ENCODE data around the gene KRT71. TPM values are rescaled to one million over a fixed set of nuclear protein-coding genes. Genes with fewer than 3 reads are reported as not detected.

Gene KRT71
- total RNA-seq, 1 donor from 2014 or later, result not detected

DNA sequence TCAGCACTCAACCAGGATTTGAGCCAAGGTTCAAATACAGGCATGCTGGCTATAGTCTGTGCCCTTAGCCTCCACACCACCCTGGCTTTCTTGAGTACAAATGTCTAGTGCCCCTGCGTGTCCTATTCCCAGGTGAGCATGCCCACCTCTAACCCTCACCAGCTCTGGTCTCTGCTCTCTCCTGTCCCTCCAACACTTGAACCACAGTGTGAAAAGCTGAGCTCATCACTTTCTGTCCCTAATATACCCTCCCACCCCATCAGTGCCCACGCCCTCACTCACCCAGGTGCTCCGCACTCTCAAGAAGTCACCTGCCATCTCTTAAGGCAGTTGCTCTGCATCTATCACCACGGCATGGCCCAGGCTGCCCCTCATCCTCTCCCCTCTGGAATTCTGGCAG lies 7.0 kb upstream of the KRT71 start:
- Mint-ChIP-seq H3K9me3 (ENCODE audit: low read depth) (no peaks in the 10 kb centered on the region), H3K27me3 (peaks cover 48% of the 10 kb centered on the region), H3K27ac (no peak overlapping the region), H3K4me1 (ENCODE audit: low read depth) (no peaks in the 10 kb centered on the region), H3K4me3 (ENCODE audit: low read depth) (no peak overlapping the region), H3K36me3 (ENCODE audit: insufficient read depth) (no peaks in the 10 kb centered on the region)
- TF ChIP-seq, protein P1, sequence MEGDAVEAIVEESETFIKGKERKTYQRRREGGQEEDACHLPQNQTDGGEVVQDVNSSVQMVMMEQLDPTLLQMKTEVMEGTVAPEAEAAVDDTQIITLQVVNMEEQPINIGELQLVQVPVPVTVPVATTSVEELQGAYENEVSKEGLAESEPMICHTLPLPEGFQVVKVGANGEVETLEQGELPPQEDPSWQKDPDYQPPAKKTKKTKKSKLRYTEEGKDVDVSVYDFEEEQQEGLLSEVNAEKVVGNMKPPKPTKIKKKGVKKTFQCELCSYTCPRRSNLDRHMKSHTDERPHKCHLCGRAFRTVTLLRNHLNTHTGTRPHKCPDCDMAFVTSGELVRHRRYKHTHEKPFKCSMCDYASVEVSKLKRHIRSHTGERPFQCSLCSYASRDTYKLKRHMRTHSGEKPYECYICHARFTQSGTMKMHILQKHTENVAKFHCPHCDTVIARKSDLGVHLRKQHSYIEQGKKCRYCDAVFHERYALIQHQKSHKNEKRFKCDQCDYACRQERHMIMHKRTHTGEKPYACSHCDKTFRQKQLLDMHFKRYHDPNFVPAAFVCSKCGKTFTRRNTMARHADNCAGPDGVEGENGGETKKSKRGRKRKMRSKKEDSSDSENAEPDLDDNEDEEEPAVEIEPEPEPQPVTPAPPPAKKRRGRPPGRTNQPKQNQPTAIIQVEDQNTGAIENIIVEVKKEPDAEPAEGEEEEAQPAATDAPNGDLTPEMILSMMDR (IDR thresholded peaks at IDR 0.05; ENCODE audit: unreplicated experiment), result no peak
- DNase-seq (ENCODE audit: low spot score, unreplicated experiment), result no peak

DNA sequence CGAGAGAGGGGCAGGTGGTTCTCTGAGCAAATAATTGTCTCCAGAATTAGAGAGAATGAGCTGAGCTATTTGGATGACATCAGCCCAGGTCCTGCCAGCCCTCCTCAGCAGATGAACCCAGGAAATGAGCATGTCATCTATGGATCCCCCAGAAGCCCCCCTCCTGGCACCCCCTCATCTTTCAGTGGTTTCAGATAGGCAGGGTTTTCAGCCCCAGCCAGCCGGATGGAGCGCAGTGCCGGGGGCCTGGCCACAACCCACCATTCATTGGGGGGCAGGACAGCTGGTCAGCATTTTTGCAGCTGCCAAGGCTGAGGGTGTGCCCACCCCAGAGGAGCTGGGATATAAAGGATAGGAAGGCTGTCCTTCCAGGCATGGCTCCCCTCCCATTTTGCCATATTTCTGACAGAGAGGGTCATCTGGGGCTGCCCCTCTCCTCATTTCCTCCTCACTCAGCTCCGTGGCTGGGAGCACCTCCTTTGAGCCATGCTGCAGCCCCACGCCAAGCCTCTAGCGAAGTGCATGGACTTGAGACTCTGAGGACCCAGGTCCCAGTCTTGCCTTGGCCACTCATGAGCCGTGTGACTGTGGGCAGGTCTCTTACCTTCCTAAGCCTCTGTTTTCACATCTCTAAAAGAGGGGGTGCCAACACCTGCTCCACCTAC lies 6.0 kb upstream of the KRT71 start:
- TF ChIP-seq, protein P1 (IDR thresholded peaks at IDR 0.05; ENCODE audit: unreplicated experiment), result no peak
- Mint-ChIP-seq H3K27me3 (peaks cover 47% of the 10 kb centered on the region), H3K36me3 (ENCODE audit: insufficient read depth) (no peaks in the 10 kb centered on the region), H3K4me3 (ENCODE audit: low read depth) (no peak overlapping the region), H3K9me3 (ENCODE audit: low read depth) (no peaks in the 10 kb centered on the region), H3K4me1 (ENCODE audit: low read depth) (no peaks in the 10 kb centered on the region), H3K27ac (no peak overlapping the region)
- no peak for DNase-seq (ENCODE audit: low spot score, unreplicated experiment)

DNA sequence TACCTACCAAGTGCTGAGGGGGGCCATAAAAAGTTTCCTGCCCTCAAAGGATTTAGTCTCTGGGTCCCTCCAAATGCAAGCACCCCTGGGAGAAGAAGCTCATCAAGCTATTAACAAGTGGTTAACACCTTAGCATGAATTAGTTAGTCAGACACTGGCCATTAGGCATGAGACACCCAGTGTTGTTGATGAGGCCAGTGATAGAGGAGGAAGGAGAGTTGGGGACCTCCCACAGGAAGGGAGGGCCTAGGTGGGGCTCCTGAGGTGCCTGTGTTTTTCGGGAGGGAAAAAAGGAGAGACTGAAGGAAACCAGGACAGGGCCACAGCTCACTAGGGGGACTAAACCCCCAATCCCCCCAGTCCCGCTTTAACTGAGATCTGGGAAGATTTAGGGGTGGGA lies 4.5 kb upstream of the KRT71 start:
- DNase-seq (ENCODE audit: low spot score, unreplicated experiment), result no peak
- no peaks in the 10 kb centered on the region for H3K36me3 Mint-ChIP-seq (ENCODE audit: insufficient read depth)
- H3K27me3 Mint-ChIP-seq, result peaks cover 55% of the 10 kb centered on the region

DNA sequence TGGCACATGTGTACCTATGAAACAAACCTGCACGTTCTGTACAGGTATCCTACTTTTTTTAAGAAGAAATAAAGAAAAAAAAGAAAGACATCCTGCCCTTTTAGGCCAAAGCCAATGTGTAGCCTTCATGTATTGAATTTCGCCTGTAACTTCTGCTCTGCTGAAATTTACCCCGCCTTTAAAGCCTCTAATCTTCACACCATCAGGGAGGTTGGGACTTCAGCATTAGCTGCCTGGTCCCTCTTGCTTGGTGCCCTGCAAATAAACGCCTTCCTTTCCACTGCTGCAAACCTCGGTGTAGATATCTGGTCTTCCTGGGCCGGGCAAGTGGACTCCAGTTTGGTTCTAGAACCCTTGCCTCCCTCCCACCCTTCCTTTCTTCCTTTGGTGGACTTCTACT lies 2.6 kb upstream of the KRT71 start:
- H3K27ac Mint-ChIP-seq, result no peak overlapping the region
- H3K27me3 Mint-ChIP-seq, result peaks cover 60% of the 10 kb centered on the region

More for the DNA sequence above, 4.5 kb upstream of the KRT71 start:
- Mint-ChIP-seq H3K9me3 (ENCODE audit: low read depth) (no peaks in the 10 kb centered on the region), H3K4me1 (ENCODE audit: low read depth) (no peaks in the 10 kb centered on the region), H3K27ac (no peak overlapping the region), H3K4me3 (ENCODE audit: low read depth) (no peak overlapping the region)
- TF ChIP-seq, protein P1 (IDR thresholded peaks at IDR 0.05; ENCODE audit: unreplicated experiment), result no peak

DNA sequence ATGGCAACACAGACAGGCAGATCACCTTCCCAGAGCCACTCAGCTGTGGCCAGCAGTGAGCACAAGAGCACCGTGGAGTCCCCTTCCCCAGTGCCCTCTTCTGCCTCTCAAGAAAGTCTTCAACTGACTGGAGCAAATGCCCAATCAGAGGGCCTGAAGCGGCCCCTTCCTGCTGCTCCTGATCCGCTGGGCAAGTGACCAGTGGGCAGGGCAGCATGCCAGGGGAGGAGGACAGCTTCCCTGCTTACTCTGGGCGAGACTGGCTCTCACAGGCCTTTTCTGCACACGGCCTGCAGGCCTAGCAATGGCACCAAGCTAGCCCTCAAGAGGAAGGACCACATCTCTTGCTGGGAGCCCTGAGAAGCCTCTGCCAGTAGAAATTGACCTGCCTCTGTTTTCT lies 890 bp downstream of the KRT71 start:
- Mint-ChIP-seq H3K36me3 (ENCODE audit: insufficient read depth) (no peaks in the 10 kb centered on the region), H3K27me3 (peaks cover 57% of the 10 kb centered on the region), H3K4me1 (ENCODE audit: low read depth) (no peaks in the 10 kb centered on the region), H3K9me3 (ENCODE audit: low read depth) (no peaks in the 10 kb centered on the region), H3K4me3 (ENCODE audit: low read depth) (no peak overlapping the region), H3K27ac (no peak overlapping the region)
- no peak for DNase-seq (ENCODE audit: low spot score, unreplicated experiment)
- TF ChIP-seq, protein P1 (IDR thresholded peaks at IDR 0.05; ENCODE audit: unreplicated experiment), result no peak

More for the DNA sequence above, 2.6 kb upstream of the KRT71 start:
- TF ChIP-seq, protein P1 (IDR thresholded peaks at IDR 0.05; ENCODE audit: unreplicated experiment), result no peak
- no peak for DNase-seq (ENCODE audit: low spot score, unreplicated experiment)
- Mint-ChIP-seq H3K4me3 (ENCODE audit: low read depth) (no peak overlapping the region), H3K9me3 (ENCODE audit: low read depth) (no peaks in the 10 kb centered on the region), H3K4me1 (ENCODE audit: low read depth) (no peaks in the 10 kb centered on the region), H3K36me3 (ENCODE audit: insufficient read depth) (no peaks in the 10 kb centered on the region)

All from progenitor cell of endocrine pancreas (in vitro differentiated cells).